Renal cortical epithelial cell (primary cell): ENCODE results near the gene CNKSR2. TPM values are rescaled to one million over a fixed set of nuclear protein-coding genes. Genes with fewer than 3 reads are reported as not detected.
"Not testable (repeated sequence)": the region's sequence is repeated elsewhere in the genome, so short reads cannot be mapped to it uniquely, and the experiment has no call there.

Experiments used
- DNase-seq: peaks from one replicate; pipeline ENCODE4 v3.0.0-alpha.2; 2011; ENCODE audit warnings: low read depth
- total RNA-seq: library from RNA; depleted of rRNA; stranded (reverse); fragments of >200 nt; gene quantifications from 2 replicates; pipeline ENCODE4 v1.2.3, GENCODE V29; 2014

Gene CNKSR2
- total RNA-seq, 1 donor from 2014 or later = 0.40 TPM

GRCh38 chrX:21440911-21441310 lies 66.7 kb downstream of the CNKSR2 start:
- no peak for DNase-seq

GRCh38 chrX:21457718-21458117 lies 83.5 kb downstream of the CNKSR2 start:
- DNase-seq = no peak

- DNase-seq = no peak
These were observed 94.9 kb downstream of the CNKSR2 start for GRCh38 chrX:21469071-21469470.

GRCh38 chrX:21476909-21477308 lies 102.7 kb downstream of the CNKSR2 start:
- no peak for DNase-seq

- peak; percentile 61 for DNase-seq
These were observed 105.6 kb downstream of the CNKSR2 start for GRCh38 chrX:21479695-21480270.

- DNase-seq = no peak
These were observed 107.5 kb downstream of the CNKSR2 start for GRCh38 chrX:21481761-21482160.

- not testable (repeated sequence) for DNase-seq
These were observed 109.8 kb downstream of the CNKSR2 start for GRCh38 chrX:21484051-21484450.

GRCh38 chrX:21487832-21488231 lies 113.6 kb downstream of the CNKSR2 start:
- DNase-seq = peak; percentile 15

- peak; percentile 26 for DNase-seq
These were observed 116.1 kb downstream of the CNKSR2 start for GRCh38 chrX:21490341-21490740.

GRCh38 chrX:21493226-21493830 lies 119.1 kb downstream of the CNKSR2 start:
- DNase-seq = no peak

GRCh38 chrX:21503593-21503992 lies 129.4 kb downstream of the CNKSR2 start:
- DNase-seq = no peak

- peak; percentile 3 for DNase-seq
These were observed 135.7 kb downstream of the CNKSR2 start for GRCh38 chrX:21509912-21510311.

- no peak for DNase-seq
These were observed 149.8 kb downstream of the CNKSR2 start for GRCh38 chrX:21524008-21524407.

GRCh38 chrX:21528076-21528475 lies 153.9 kb downstream of the CNKSR2 start:
- peak; percentile 2 for DNase-seq

GRCh38 chrX:21529771-21530170 lies 155.6 kb downstream of the CNKSR2 start:
- peak; percentile 0 for DNase-seq

GRCh38 chrX:21544642-21545041 lies 170.4 kb downstream of the CNKSR2 start:
- DNase-seq = not testable (repeated sequence)

GRCh38 chrX:21559417-21559816 lies 185.2 kb downstream of the CNKSR2 start:
- DNase-seq = no peak

GRCh38 chrX:21565025-21565424 lies 190.8 kb downstream of the CNKSR2 start:
- no peak for DNase-seq

- DNase-seq = no peak
These were observed 200.6 kb downstream of the CNKSR2 start for GRCh38 chrX:21574793-21575192.

GRCh38 chrX:21581479-21581878 lies 207.3 kb downstream of the CNKSR2 start:
- DNase-seq = no peak

- DNase-seq = no peak
These were observed 211.8 kb downstream of the CNKSR2 start for GRCh38 chrX:21586001-21586400.

GRCh38 chrX:21590012-21590776 lies 216.0 kb downstream of the CNKSR2 start:
- no peak for DNase-seq

GRCh38 chrX:21606002-21606401 lies 231.8 kb downstream of the CNKSR2 start:
- no peak for DNase-seq
